ENCODE measurements around the gene GASK1A. TPM values are rescaled to one million over a fixed set of nuclear protein-coding genes. Genes with fewer than 3 reads are reported as not detected.

GASK1A gene
- total RNA-seq, 2 donors from 2014 or later = 0.12 TPM; not detected in 1

GRCh38 chr3:42991341-42992315 is 12.5 kb downstream of the GASK1A start:
- H3K9me3 Mint-ChIP-seq = no peaks in the 10 kb centered on the region
- H3K4me1 Mint-ChIP-seq (ENCODE audit: low read depth) = no peaks in the 10 kb centered on the region
- no peaks in the 10 kb centered on the region for H3K27me3 Mint-ChIP-seq (ENCODE audit: low read depth)
- H3K4me3 Mint-ChIP-seq = no peak overlapping the region
- no peak for ATAC-seq (replicated peaks in 1 of 2)
- H3K36me3 Mint-ChIP-seq (ENCODE audit: insufficient read depth in 2 of 2) = no peaks in the 10 kb centered on the region
- no peak overlapping the region for H3K27ac Mint-ChIP-seq
- DNase-seq = no peak

DNA sequence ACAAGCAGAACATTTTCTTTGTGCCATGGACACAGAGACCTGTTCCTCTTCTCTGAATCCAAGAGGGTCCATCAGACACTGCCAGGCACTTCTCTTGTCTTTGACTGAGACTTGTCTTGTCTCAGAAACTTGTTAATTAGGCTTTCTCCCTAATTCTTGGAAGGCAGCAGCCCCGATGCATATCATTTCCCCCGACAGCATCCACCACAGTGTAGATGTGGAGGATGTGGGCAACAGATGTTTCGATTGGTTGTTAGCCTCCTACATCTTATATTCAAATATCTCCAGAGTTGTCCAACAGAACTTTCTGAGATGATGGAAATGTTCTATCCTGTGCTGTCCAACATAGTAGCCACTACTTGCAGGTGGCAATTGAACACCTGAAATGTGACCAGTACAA is 15.5 kb downstream of the GASK1A start:
- Mint-ChIP-seq H3K4me1 (ENCODE audit: low read depth) (no peaks in the 10 kb centered on the region), H3K9me3 (no peaks in the 10 kb centered on the region), H3K27ac (no peak overlapping the region), H3K4me3 (no peak overlapping the region), H3K27me3 (ENCODE audit: low read depth) (no peaks in the 10 kb centered on the region), H3K36me3 (ENCODE audit: insufficient read depth in 2 of 2) (no peaks in the 10 kb centered on the region)
- ATAC-seq (replicated peaks in 1 of 2) = no peak
- DNase-seq = no peak

GRCh38 chr3:42996021-42996420 is 16.9 kb downstream of the GASK1A start:
- no peak overlapping the region for H3K27ac Mint-ChIP-seq
- DNase-seq = no peak
- no peaks in the 10 kb centered on the region for H3K9me3 Mint-ChIP-seq
- H3K4me3 Mint-ChIP-seq = no peak overlapping the region
- H3K36me3 Mint-ChIP-seq (ENCODE audit: insufficient read depth in 2 of 2) = no peaks in the 10 kb centered on the region
- no peaks in the 10 kb centered on the region for H3K4me1 Mint-ChIP-seq (ENCODE audit: low read depth)
- H3K27me3 Mint-ChIP-seq (ENCODE audit: low read depth) = no peaks in the 10 kb centered on the region
- ATAC-seq (replicated peaks in 1 of 2) = no peak

GRCh38 chr3:42996633-42997075 is 17.5 kb downstream of the GASK1A start:
- no peaks in the 10 kb centered on the region for H3K36me3 Mint-ChIP-seq (ENCODE audit: insufficient read depth in 2 of 2)
- H3K27me3 Mint-ChIP-seq (ENCODE audit: low read depth) = no peaks in the 10 kb centered on the region
- no peaks in the 10 kb centered on the region for H3K4me1 Mint-ChIP-seq (ENCODE audit: low read depth)
- ATAC-seq (replicated peaks in 1 of 2) (no peak), DNase-seq (no peak)
- H3K4me3 Mint-ChIP-seq = no peak overlapping the region
- H3K27ac Mint-ChIP-seq = no peak overlapping the region
- no peaks in the 10 kb centered on the region for H3K9me3 Mint-ChIP-seq

DNA sequence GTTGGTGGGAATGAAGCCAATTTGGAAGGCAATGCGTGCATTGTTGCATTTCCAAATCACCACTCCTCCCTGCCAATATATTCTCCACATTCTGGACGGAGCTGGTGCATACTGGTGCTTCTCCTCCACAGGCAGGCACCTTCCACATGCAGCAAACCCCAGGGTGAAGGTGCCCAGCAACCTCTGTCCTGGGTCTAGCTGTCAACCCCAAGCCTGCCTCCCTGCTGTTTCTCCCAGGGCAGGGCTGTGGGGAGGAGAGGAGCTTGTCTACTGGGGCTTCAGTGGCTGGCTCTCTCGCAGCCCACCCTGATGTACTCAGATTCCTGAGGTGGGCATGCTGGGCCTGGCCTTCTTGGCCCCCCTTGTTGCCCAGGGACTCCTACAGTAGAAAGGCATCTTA is 20.1 kb downstream of the GASK1A start:
- no peaks in the 10 kb centered on the region for H3K36me3 Mint-ChIP-seq (ENCODE audit: insufficient read depth in 2 of 2)
- H3K27ac Mint-ChIP-seq = no peak overlapping the region
- H3K27me3 Mint-ChIP-seq (ENCODE audit: low read depth) = no peaks in the 10 kb centered on the region
- DNase-seq = no peak
- no peaks in the 10 kb centered on the region for H3K9me3 Mint-ChIP-seq
- no peak overlapping the region for H3K4me3 Mint-ChIP-seq
- no peak for ATAC-seq (replicated peaks in 1 of 2)
- H3K4me1 Mint-ChIP-seq (ENCODE audit: low read depth) = peaks cover 5% of the 10 kb centered on the region

- no peak for ATAC-seq (replicated peaks in 1 of 2)
Measured at GRCh38 chr3:42999632-43000031, 20.5 kb downstream of the GASK1A start.

GRCh38 chr3:43000387-43000786 is 21.3 kb downstream of the GASK1A start:
- no peak for ATAC-seq (replicated peaks in 1 of 2)
- Mint-ChIP-seq H3K9me3 (no peaks in the 10 kb centered on the region), H3K4me3 (no peak overlapping the region), H3K27me3 (ENCODE audit: low read depth) (no peaks in the 10 kb centered on the region), H3K27ac (no peak overlapping the region), H3K36me3 (ENCODE audit: insufficient read depth in 2 of 2) (no peaks in the 10 kb centered on the region), H3K4me1 (ENCODE audit: low read depth) (peaks cover 17% of the 10 kb centered on the region)
- DNase-seq = no peak

More at GRCh38 chr3:42999632-43000031, 20.5 kb downstream of the GASK1A start:
- Mint-ChIP-seq H3K9me3 (no peaks in the 10 kb centered on the region), H3K4me1 (ENCODE audit: low read depth) (peaks cover 9% of the 10 kb centered on the region), H3K27me3 (ENCODE audit: low read depth) (no peaks in the 10 kb centered on the region), H3K36me3 (ENCODE audit: insufficient read depth in 2 of 2) (no peaks in the 10 kb centered on the region), H3K27ac (no peak overlapping the region), H3K4me3 (no peak overlapping the region)
- DNase-seq = no peak

DNA sequence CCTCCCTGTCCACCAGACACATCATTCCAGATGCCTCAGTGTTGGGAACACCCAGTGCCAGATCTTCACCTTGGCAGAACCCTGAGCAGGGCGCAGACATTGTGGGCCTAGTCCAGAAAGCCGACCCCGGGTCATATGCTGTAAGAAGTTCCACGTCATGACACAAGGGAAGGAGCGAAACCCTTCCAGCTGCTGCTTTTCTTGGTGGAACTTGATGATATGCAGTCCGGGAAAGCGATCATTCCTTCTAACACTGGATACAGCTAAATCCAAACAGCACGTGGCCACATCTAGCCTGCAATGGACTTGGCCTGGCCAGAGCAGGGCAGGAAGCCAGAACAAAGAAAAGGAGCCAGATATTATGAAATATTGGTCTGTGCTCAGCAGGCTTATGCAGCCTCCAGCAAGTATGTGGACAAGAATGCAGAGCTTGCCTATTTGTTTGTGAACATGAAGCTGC is 22.0 kb downstream of the GASK1A start:
- Mint-ChIP-seq H3K4me3 (no peak overlapping the region), H3K9me3 (no peaks in the 10 kb centered on the region), H3K36me3 (ENCODE audit: insufficient read depth in 2 of 2) (no peaks in the 10 kb centered on the region), H3K27me3 (ENCODE audit: low read depth) (no peaks in the 10 kb centered on the region), H3K4me1 (ENCODE audit: low read depth) (peaks cover 21% of the 10 kb centered on the region), H3K27ac (no peak overlapping the region)
- DNase-seq (no peak), ATAC-seq (replicated peaks in 1 of 2) (no peak)

DNA sequence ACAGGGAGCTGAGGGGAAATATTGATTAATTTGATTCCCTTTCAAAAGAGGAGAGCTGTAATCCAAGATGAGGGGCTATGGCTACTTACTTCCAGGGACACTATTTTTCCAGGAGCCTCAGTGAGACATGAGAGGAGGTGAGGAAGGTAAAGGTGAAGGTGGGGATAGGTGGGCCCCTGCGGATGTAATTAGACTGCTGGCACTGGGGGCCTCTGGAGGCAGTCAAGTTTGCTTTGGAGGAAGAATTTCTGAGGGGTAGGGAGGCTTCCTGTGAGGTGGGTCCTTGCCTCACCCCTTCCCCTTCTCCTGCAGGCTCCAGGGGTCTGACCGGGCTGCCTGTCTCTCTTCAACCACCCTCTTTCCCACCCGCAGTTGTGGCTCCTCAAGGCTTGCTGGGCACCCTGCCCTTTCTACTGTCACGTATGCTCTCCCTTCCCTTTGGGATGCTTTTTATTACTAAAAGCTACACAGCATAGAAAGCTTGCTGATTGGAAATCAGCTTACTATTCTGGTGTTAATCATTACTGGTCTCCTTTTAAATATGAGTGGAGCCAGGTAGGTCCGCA is 22.5 kb downstream of the GASK1A start:
- no peaks in the 10 kb centered on the region for H3K36me3 Mint-ChIP-seq (ENCODE audit: insufficient read depth in 2 of 2)
- H3K9me3 Mint-ChIP-seq = no peaks in the 10 kb centered on the region
- peaks cover 21% of the 10 kb centered on the region for H3K4me1 Mint-ChIP-seq (ENCODE audit: low read depth)
- ATAC-seq (replicated peaks in 1 of 2) (no peak), DNase-seq (no peak)
- no peak overlapping the region for H3K27ac Mint-ChIP-seq
- no peak overlapping the region for H3K4me3 Mint-ChIP-seq
- no peaks in the 10 kb centered on the region for H3K27me3 Mint-ChIP-seq (ENCODE audit: low read depth)

DNA sequence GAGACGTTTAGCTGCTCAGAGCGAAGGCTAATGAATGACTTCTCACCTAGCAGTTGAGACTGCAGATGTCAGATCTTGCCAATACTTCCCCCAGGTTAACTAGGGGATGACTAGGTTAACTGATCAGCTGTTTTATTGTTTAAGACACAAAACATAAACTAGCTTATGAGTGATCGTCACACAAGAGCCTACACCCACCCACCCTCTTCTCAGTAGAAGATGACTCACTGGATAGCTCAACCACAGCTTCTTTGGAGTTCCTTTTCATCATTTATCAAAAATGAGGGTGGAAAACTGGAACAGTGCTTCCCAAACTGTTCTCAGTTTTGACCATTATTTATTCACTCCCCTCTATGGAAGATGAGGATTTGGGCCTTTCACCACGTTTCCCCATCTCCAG is 25.2 kb downstream of the GASK1A start:
- H3K36me3 Mint-ChIP-seq (ENCODE audit: insufficient read depth in 2 of 2) = no peaks in the 10 kb centered on the region
- no peak overlapping the region for H3K27ac Mint-ChIP-seq
- peak; percentile 65 to 73 for ATAC-seq (replicated peaks in 1 of 2)
- peaks cover 21% of the 10 kb centered on the region for H3K4me1 Mint-ChIP-seq (ENCODE audit: low read depth)
- H3K4me3 Mint-ChIP-seq = no peak overlapping the region
- no peaks in the 10 kb centered on the region for H3K9me3 Mint-ChIP-seq
- H3K27me3 Mint-ChIP-seq (ENCODE audit: low read depth) = no peaks in the 10 kb centered on the region
- DNase-seq = no peak

DNA sequence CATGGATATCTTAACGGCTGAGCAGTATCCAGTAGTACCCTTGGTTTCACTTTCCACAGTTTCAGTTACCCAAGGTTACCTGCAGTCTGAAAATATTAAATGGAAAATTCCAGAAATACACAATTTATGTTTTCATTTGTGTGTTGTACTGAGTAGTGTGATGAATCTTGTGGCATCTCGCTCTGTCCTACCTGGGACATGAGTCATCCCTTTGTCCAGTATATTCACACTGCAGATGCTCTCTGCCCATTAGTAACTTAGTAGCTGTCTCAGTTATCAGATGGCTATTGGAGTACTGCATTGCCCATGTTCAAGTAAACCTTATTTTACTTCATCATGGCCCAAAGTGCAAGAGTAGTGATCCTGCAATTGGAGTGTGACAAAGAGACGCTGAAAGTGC is 26.1 kb downstream of the GASK1A start:
- ATAC-seq (replicated peaks in 1 of 2) (no peak), DNase-seq (no peak)
- H3K4me1 Mint-ChIP-seq (ENCODE audit: low read depth) = peaks cover 21% of the 10 kb centered on the region
- H3K36me3 Mint-ChIP-seq (ENCODE audit: insufficient read depth in 2 of 2) = no peaks in the 10 kb centered on the region
- H3K9me3 Mint-ChIP-seq = no peaks in the 10 kb centered on the region
- H3K27me3 Mint-ChIP-seq (ENCODE audit: low read depth) = no peaks in the 10 kb centered on the region
- H3K27ac Mint-ChIP-seq = no peak overlapping the region
- no peak overlapping the region for H3K4me3 Mint-ChIP-seq

DNA sequence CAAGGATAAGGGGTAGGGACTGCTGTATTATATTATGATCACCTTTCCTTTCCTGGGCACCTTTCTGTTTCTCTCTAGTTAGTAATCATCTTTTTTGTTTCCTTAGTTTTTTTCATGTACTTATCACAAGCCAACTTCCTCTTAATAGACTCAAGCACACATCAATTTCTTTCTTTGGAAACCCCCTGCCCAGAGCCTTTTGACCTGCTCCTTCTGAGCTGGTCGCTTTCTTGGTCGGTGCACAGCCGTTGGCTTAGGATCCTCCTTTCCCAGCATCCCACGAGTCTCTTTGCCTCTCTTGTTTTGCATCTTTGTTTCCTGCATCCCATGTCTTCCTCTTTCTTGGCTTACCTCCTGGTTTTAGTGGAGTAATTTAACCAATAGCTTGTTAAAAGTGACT is 26.9 kb downstream of the GASK1A start:
- no peaks in the 10 kb centered on the region for H3K9me3 Mint-ChIP-seq
- no peak overlapping the region for H3K4me3 Mint-ChIP-seq

GRCh38 chr3:43006825-43007224 is 27.7 kb downstream of the GASK1A start:
- DNase-seq (no peak), ATAC-seq (replicated peaks in 1 of 2) (no peak)
- Mint-ChIP-seq H3K4me1 (ENCODE audit: low read depth) (peaks cover 21% of the 10 kb centered on the region), H3K27me3 (ENCODE audit: low read depth) (no peaks in the 10 kb centered on the region), H3K4me3 (no peak overlapping the region), H3K27ac (no peak overlapping the region), H3K9me3 (peaks cover 0 to 2% of the 10 kb centered on the region in 2 donors), H3K36me3 (ENCODE audit: insufficient read depth in 2 of 2) (no peaks in the 10 kb centered on the region)

More for the DNA sequence above, 26.9 kb downstream of the GASK1A start:
- DNase-seq (no peak), ATAC-seq (replicated peaks in 1 of 2) (no peak)
- Mint-ChIP-seq H3K36me3 (ENCODE audit: insufficient read depth in 2 of 2) (no peaks in the 10 kb centered on the region), H3K27me3 (ENCODE audit: low read depth) (no peaks in the 10 kb centered on the region), H3K27ac (no peak overlapping the region), H3K4me1 (ENCODE audit: low read depth) (peaks cover 21% of the 10 kb centered on the region)

Data from activated T-cell treated with anti-CD3 and anti-CD28 coated beads, Interleukin-2, amount 50 U/mL, for 72 hours (primary cell).